HL-60 (cell line): ENCODE measurements around the gene DLG1.

Experiments
- CTCF ChIP-seq: IDR thresholded peaks from one replicate; pipeline ENCODE4 v1.5.1; 2011; ENCODE audit warnings: low read length, control low read depth, inconsistent platforms; ENCODE audit not compliant: insufficient read depth
- REST ChIP-seq: IDR thresholded peaks from 2 replicates; pipeline ENCODE4 v1.6.1; 2012; ENCODE audit warnings: low read depth; ENCODE audit not compliant: insufficient replicate concordance

- TF ChIP-seq CTCF (no peak), REST (no peak)
Measured at GRCh38 chr3:197009532-197010019, 288.8 kb downstream of the DLG1 start.
